Keratinocyte (primary cell): ENCODE measurements around the gene ZFAND6. TPM values are rescaled to one million over a fixed set of nuclear protein-coding genes. Genes with fewer than 3 reads are reported as not detected.
"Not testable (repeated sequence)": the region's sequence is repeated elsewhere in the genome, so short reads cannot be mapped to it uniquely, and the experiment has no call there.

Experiments
- DNase-seq: peaks from one replicate; pipeline ENCODE4 v3.0.0-alpha.2; 2011; ENCODE audit warnings: low read depth, missing footprints, low spot score
- FAIRE-seq: peaks from 2 replicates; lab custom pipeline; 2011; peaks lifted over from hg19 to GRCh38; lab: Jason Lieb, UNC
- H2AFZ ChIP-seq: 2 replicates; pipeline ENCODE4 v1.6.0; 2012; ENCODE audit warnings: low read length, control low read depth, inconsistent platforms; ENCODE audit not compliant: control insufficient read depth
- H3K27ac ChIP-seq: 2 replicates; pipeline ENCODE4 v1.5.1; 2011; ENCODE audit warnings: low read length; ENCODE audit not compliant: control insufficient read depth, insufficient read depth
- H3K27me3 ChIP-seq: 3 replicates; pipeline ENCODE4 v1.6.0; 2011; ENCODE audit warnings: low read length; ENCODE audit not compliant: control insufficient read depth, insufficient read depth; ENCODE audit errors: extremely low read depth
- H3K36me3 ChIP-seq, 2 experiments: 2 replicates in 1 of 2; 3 replicates in 1 of 2; pipeline ENCODE4 v1.5.1; 2011; ENCODE audit warnings: low read length in 2 of 2, mild to moderate bottlenecking in 1 of 2; ENCODE audit not compliant: control insufficient read depth in 2 of 2, insufficient read depth in 2 of 2; ENCODE audit errors: extremely low read depth in 1 of 2
- H3K4me1 ChIP-seq: 3 replicates; pipeline ENCODE4 v1.5.1; 2011; ENCODE audit warnings: low read length; ENCODE audit not compliant: control insufficient read depth, insufficient read depth; ENCODE audit errors: extremely low read depth
- H3K4me2 ChIP-seq: 3 replicates; pipeline ENCODE4 v1.6.0; 2011; ENCODE audit warnings: low read depth, low read length; ENCODE audit not compliant: control insufficient read depth, insufficient read depth; ENCODE audit errors: extremely low read depth
- H3K4me3 ChIP-seq, 3 experiments: fragments of 200-600 bp in 1 of 3; sonication (generic) in 1 of 3; 2 replicates in 2 of 3; 3 replicates in 1 of 3; pipeline ENCODE4 v1.5.1; 2011 to 2016; ENCODE audit warnings: low read length in 3 of 3, mild to moderate bottlenecking in 3 of 3, control low read depth in 2 of 3, inconsistent platforms in 1 of 3, low read depth in 1 of 3, mixed read lengths in 1 of 3, mixed run types in 1 of 3, moderate library complexity in 1 of 3; ENCODE audit not compliant: control insufficient read depth in 2 of 3, insufficient read depth in 2 of 3; ENCODE audit errors: extremely low read depth in 1 of 3
- H3K79me2 ChIP-seq: 2 replicates; pipeline ENCODE4 v1.6.0; 2012; ENCODE audit warnings: low read length; ENCODE audit not compliant: control insufficient read depth, insufficient read depth
- H3K9ac ChIP-seq: 3 replicates; pipeline ENCODE4 v1.6.0; 2011; ENCODE audit warnings: low read length; ENCODE audit not compliant: control insufficient read depth, insufficient read depth; ENCODE audit errors: extremely low read depth
- H3K9me1 ChIP-seq: 3 replicates; pipeline ENCODE4 v1.6.0; 2011; ENCODE audit warnings: low read length; ENCODE audit not compliant: control insufficient read depth, insufficient read depth; ENCODE audit errors: extremely low read depth
- H3K9me3 ChIP-seq: 2 replicates; pipeline ENCODE4 v1.5.1; 2012; ENCODE audit warnings: low read depth, low read length; ENCODE audit not compliant: control insufficient read depth
- H4K20me1 ChIP-seq: 3 replicates; pipeline ENCODE4 v1.6.0; 2011; ENCODE audit warnings: low read length; ENCODE audit not compliant: control insufficient read depth, insufficient read depth; ENCODE audit errors: extremely low read depth
- CTCF ChIP-seq, 3 experiments: IDR thresholded peaks in 1 of 3; conservative IDR thresholded peaks in 1 of 3; optimal IDR thresholded peaks in 1 of 3; 2 replicates in 2 of 3; 3 replicates in 1 of 3; pipeline versions ENCODE3 to v1.5.1; 2011; ENCODE audit warnings: low read length in 3 of 3, mild to moderate bottlenecking in 3 of 3, moderate library complexity in 2 of 3, control low read depth in 1 of 3, inconsistent platforms in 1 of 3; ENCODE audit not compliant: insufficient read depth in 2 of 3; ENCODE audit errors: extremely low read depth in 1 of 3
- EZH2 ChIP-seq: IDR thresholded peaks from one replicate; pipeline ENCODE4 v1.6.1; 2012; ENCODE audit warnings: inconsistent platforms, mild to moderate bottlenecking, low read length, moderate library complexity
- dilution Hi-C: fragments of 300-500 bp; cut with MboI; formaldehyde crosslinking; loops from one replicate; pipeline ENCODE4 v1.7.0; 2020; ENCODE audit warnings: low sequenced_read_pairs; ENCODE audit not compliant: extremely low pct_ligation_motif_present
- polyA plus RNA-seq, 5 experiments: library from polyadenylated mRNA; depleted of rRNA in 3 of 5; stranded (reverse) in 3 of 5; stranded (forward) in 1 of 5; unstranded in 1 of 5; fragments of >200 nt; gene quantifications; 1 replicate in 1 of 5; 2 replicates in 3 of 5; 3 replicates in 1 of 5; pipeline versions ENCODE4 v1.2.1 to v1.2.3, GENCODE V29; 2011 to 2012; ENCODE audit warnings: missing spikeins in 2 of 5, low read depth in 1 of 5, low replicate concordance in 1 of 5

The ZFAND6 gene
- polyA plus RNA-seq, 1 donor (not counting 4 experiments of a cell fraction or from before 2014, with no cell fraction given) = 142 TPM

GRCh38 chr15:80019168-80019745, 40.2 kb upstream of the ZFAND6 start:
- Histone ChIP-seq H3K9me1 (no peaks in the 10 kb centered on the region), H3K27ac (no peak overlapping the region), H3K27me3 (no peaks in the 10 kb centered on the region), H3K9me3 (no peaks in the 10 kb centered on the region), H4K20me1 (no peaks in the 10 kb centered on the region), H3K4me3 (no peak overlapping the region), H2AFZ (no peak overlapping the region), H3K9ac (no peak overlapping the region), H3K4me2 (no peak overlapping the region), H3K36me3 (no peaks in the 10 kb centered on the region), H3K4me1 (no peaks in the 10 kb centered on the region), H3K79me2 (no peaks in the 10 kb centered on the region)
- TF ChIP-seq EZH2 = no peak
- TF ChIP-seq CTCF (optimal IDR thresholded peaks at IDR 0.05 in 1 of 3, IDR thresholded peaks at IDR 0.05 in 1 of 3, conservative IDR thresholded peaks at IDR 0.05 in 1 of 3; ENCODE audit: extremely low read depth in 1 of 3, insufficient read depth in 2 of 3, low read length in 3 of 3) = no peak
- dilution Hi-C loops = no loop called here
- FAIRE-seq (no peak), DNase-seq (no peak)

- H3K27me3 ChIP-seq, H3K27ac ChIP-seq, H3K9ac ChIP-seq, H3K4me1 ChIP-seq, H3K79me2 ChIP-seq, H3K9me1 ChIP-seq, H4K20me1 ChIP-seq, H3K4me2 ChIP-seq, dilution Hi-C loops, H3K4me3 ChIP-seq, H2AFZ ChIP-seq, H3K9me3 ChIP-seq, H3K36me3 ChIP-seq, DNase-seq, FAIRE-seq: not testable (repeated sequence)
Measured at GRCh38 chr15:80020149-80020548, 39.3 kb upstream of the ZFAND6 start.

GRCh38 chr15:80020731-80021130, 38.7 kb upstream of the ZFAND6 start:
- TF ChIP-seq EZH2 (no peak), CTCF (optimal IDR thresholded peaks at IDR 0.05 in 1 of 3, IDR thresholded peaks at IDR 0.05 in 1 of 3, conservative IDR thresholded peaks at IDR 0.05 in 1 of 3; ENCODE audit: extremely low read depth in 1 of 3, insufficient read depth in 2 of 3, low read length in 3 of 3) (no peak)
- dilution Hi-C loops = no loop called here
- no peaks in the 10 kb centered on the region for H4K20me1 ChIP-seq

More at GRCh38 chr15:80020731-80021130, 38.7 kb upstream of the ZFAND6 start:
- H2AFZ ChIP-seq = no peak overlapping the region
- H3K27me3 ChIP-seq = no peaks in the 10 kb centered on the region
- DNase-seq = no peak
- H3K27ac ChIP-seq = no peak overlapping the region
- no peaks in the 10 kb centered on the region for H3K79me2 ChIP-seq
- H3K9me3 ChIP-seq = no peaks in the 10 kb centered on the region
- no peak overlapping the region for H3K9ac ChIP-seq
- no peaks in the 10 kb centered on the region for H3K9me1 ChIP-seq
- no peaks in the 10 kb centered on the region for H3K36me3 ChIP-seq
- H3K4me1 ChIP-seq = no peaks in the 10 kb centered on the region
- H3K4me3 ChIP-seq = no peak overlapping the region
- H3K4me2 ChIP-seq = no peak overlapping the region
- FAIRE-seq = no peak
